Fibroblast of lung (primary cell): Measurements from ENCODE around the gene VPS11. TPM values are rescaled to one million over a fixed set of nuclear protein-coding genes. Genes with fewer than 3 reads are reported as not detected.

Source experiments
- DNase-seq, 2 donors: peaks; one replicate each; pipeline versions ENCODE4 v3.0.0 to v3.0.0-alpha.2; 2010; ENCODE audit warnings: low read depth in 2 of 2
- H2AFZ ChIP-seq: 2 replicates; pipeline ENCODE4 v1.5.1; 2012; ENCODE audit warnings: low read length, control low read depth, inconsistent platforms
- H3K27ac ChIP-seq: 2 replicates; pipeline ENCODE4 v1.5.1; 2011; ENCODE audit warnings: low read length, control low read depth; ENCODE audit not compliant: insufficient read depth
- H3K27me3 ChIP-seq: 2 replicates; pipeline ENCODE4 v1.5.1; 2011; ENCODE audit warnings: mild to moderate bottlenecking, low read length; ENCODE audit not compliant: control insufficient read depth, insufficient read depth
- H3K36me3 ChIP-seq: 2 replicates; pipeline ENCODE4 v1.5.1; 2011; ENCODE audit warnings: low read length; ENCODE audit not compliant: control insufficient read depth, insufficient read depth
- H3K4me1 ChIP-seq: 2 replicates; pipeline ENCODE4 v1.5.1; 2011; ENCODE audit warnings: low read length; ENCODE audit not compliant: control insufficient read depth, insufficient read depth; ENCODE audit errors: extremely low read depth
- H3K4me2 ChIP-seq: 2 replicates; pipeline ENCODE4 v1.5.1; 2011; ENCODE audit warnings: low read length, control low read depth; ENCODE audit not compliant: insufficient read depth; ENCODE audit errors: extremely low read depth
- H3K4me3 ChIP-seq, 4 experiments: fragments of 200-600 bp in 1 of 4; sonication (generic) in 1 of 4; replicated peaks in 1 of 4; 2 replicates each; pipeline ENCODE4 v1.5.1; 2011 to 2016; ENCODE audit warnings: low read length in 4 of 4, low read depth in 3 of 4, mild to moderate bottlenecking in 3 of 4, control low read depth in 2 of 4, inconsistent platforms in 1 of 4, mixed read lengths in 1 of 4; ENCODE audit not compliant: insufficient read depth in 1 of 4; ENCODE audit errors: control extremely low read depth in 1 of 4
- H3K79me2 ChIP-seq: 2 replicates; pipeline ENCODE4 v1.5.1; 2012; ENCODE audit warnings: mild to moderate bottlenecking, low read length, inconsistent platforms; ENCODE audit not compliant: control insufficient read depth, insufficient read depth
- H3K9ac ChIP-seq: 2 replicates; pipeline ENCODE4 v1.5.1; 2011; ENCODE audit warnings: mild to moderate bottlenecking, low read length, control low read depth; ENCODE audit not compliant: insufficient read depth
- H3K9me3 ChIP-seq: 2 replicates; pipeline ENCODE4 v1.5.1; 2012; ENCODE audit warnings: low read depth, low read length; ENCODE audit not compliant: control insufficient read depth, insufficient read depth
- H4K20me1 ChIP-seq: 2 replicates; pipeline ENCODE4 v1.5.1; 2011; ENCODE audit warnings: low read length; ENCODE audit not compliant: control insufficient read depth, insufficient read depth; ENCODE audit errors: extremely low read depth
- CTCF ChIP-seq, 2 donors: IDR thresholded peaks in 1 of 2; conservative IDR thresholded peaks in 1 of 2; 1 replicate in 1 of 2; 2 replicates in 1 of 2; pipeline ENCODE4 v1.5.1; 2011 to 2012; ENCODE audit warnings: low read length in 2 of 2, control low read depth in 1 of 2, inconsistent platforms in 1 of 2, low read depth in 1 of 2, mild to moderate bottlenecking in 1 of 2
- EZH2 ChIP-seq: IDR thresholded peaks from 2 replicates; pipeline ENCODE4 v1.5.1; 2012; ENCODE audit warnings: low read length, control low read depth, mild to moderate bottlenecking; ENCODE audit errors: missing control alignments
- polyA plus RNA-seq, 2 donors: library from polyadenylated mRNA; depleted of rRNA in 1 of 2; stranded (reverse) in 1 of 2; unstranded in 1 of 2; fragments of >200 nt; gene quantifications; 2 replicates each; pipeline ENCODE4 v1.2.1, GENCODE V29; 2011 to 2012; ENCODE audit warnings: missing spikeins in 1 of 2
- total RNA-seq: library from RNA; depleted of rRNA; stranded (reverse); fragments of >200 nt; gene quantifications from 2 replicates; pipeline ENCODE4 v1.2.1, GENCODE V29; 2014

VPS11 gene
- total and polyA plus RNA-seq, 2 donors (not counting 1 experiment from before 2014, with no cell fraction given), result 9.1 to 34.3 TPM

DNA sequence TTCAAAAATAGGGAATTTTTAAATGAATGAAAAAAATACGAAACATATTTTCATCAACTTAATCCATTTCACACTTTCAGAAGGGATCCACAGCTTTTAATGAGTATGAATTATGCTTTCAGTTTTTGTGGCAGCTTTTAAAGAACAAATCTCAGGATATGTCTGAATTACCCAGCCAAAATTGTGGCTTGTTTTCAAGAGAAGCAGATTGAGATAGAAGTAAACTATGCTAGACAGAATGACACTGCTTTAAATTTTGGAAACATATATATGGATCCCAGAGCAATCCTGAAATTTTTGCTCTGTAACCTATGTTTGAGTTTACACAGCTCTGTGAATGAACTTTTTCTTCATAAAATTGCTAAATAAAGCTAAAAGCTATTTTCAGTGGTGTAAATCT lies 51.3 kb downstream of the VPS11 start:
- Histone ChIP-seq H3K36me3 (peaks cover 4% of the 10 kb centered on the region), H3K4me3 (no peak overlapping the region), H3K9me3 (no peaks in the 10 kb centered on the region), H3K27ac (no peak overlapping the region), H3K27me3 (no peaks in the 10 kb centered on the region), H3K4me1 (peaks cover 10% of the 10 kb centered on the region), H3K9ac (no peak overlapping the region), H3K79me2 (peaks cover 18% of the 10 kb centered on the region), H4K20me1 (no peaks in the 10 kb centered on the region), H3K4me2 (no peak overlapping the region), H2AFZ (no peak overlapping the region)
- no peak for DNase-seq
- TF ChIP-seq EZH2, result no peak
- no peak for TF ChIP-seq CTCF (conservative IDR thresholded peaks at IDR 0.05 in 1 of 2, IDR thresholded peaks at IDR 0.05 in 1 of 2; ENCODE audit: low read depth in 1 of 2, low read length in 2 of 2)

- Histone ChIP-seq H3K4me1 (peaks cover 10% of the 10 kb centered on the region), H3K27ac (peak overlapping the region; percentile 84), H4K20me1 (no peaks in the 10 kb centered on the region)
Observed at GRCh38 chr11:119120639-119121007, 53.0 kb downstream of the VPS11 start.

More at GRCh38 chr11:119120639-119121007, 53.0 kb downstream of the VPS11 start:
- Histone ChIP-seq H3K36me3 (peaks cover 5% of the 10 kb centered on the region), H3K27me3 (no peaks in the 10 kb centered on the region), H3K4me2 (peak overlapping the region; percentile 95), H3K9ac (peak overlapping the region; percentile 65), H2AFZ (peak overlapping the region; percentile 86), H3K4me3 (peak overlapping the region; percentile 64 to 80 (median 72)), H3K9me3 (no peaks in the 10 kb centered on the region), H3K79me2 (peaks cover 18% of the 10 kb centered on the region)
- TF ChIP-seq CTCF (conservative IDR thresholded peaks at IDR 0.05 in 1 of 2, IDR thresholded peaks at IDR 0.05 in 1 of 2; ENCODE audit: low read depth in 1 of 2, low read length in 2 of 2) (no peak), EZH2 (no peak)
- peak; percentile 69 to 78 for DNase-seq
